ENCODE results near the gene FBRS. TPM values are rescaled to one million over a fixed set of nuclear protein-coding genes. Genes with fewer than 3 reads are reported as not detected.

Gene FBRS
- total and polyA plus RNA-seq, 10 of the 15 experiments (the other 5 are each of a cell fraction or from before 2014, with no cell fraction given): 0.45 to 87.6 (median 14.6) TPM

DNA sequence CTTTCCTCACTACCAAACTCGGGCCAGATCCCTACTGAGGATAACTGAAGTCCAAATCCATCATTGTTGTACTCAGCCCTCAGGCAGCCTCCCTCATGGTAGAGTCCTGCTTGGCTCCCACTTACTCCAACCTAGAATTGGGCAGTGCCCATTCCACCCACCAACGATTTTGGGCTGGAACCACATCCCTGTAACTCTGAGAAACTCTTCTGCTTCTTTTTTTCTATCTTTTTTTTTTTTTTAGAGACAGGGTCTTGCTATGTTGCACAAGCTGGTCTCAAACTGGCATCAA, 6.3 kb upstream of the FBRS start:
- Histone ChIP-seq H4K20me1 (ENCODE audit: control insufficient read depth, insufficient read depth) (no peaks in the 10 kb centered on the region), H3K9me3 (replicated peaks; ENCODE audit: control insufficient read depth, insufficient read depth, low read length) (no peaks in the 10 kb centered on the region), H3K27me3 (replicated peaks in 1 of 2; ENCODE audit: control insufficient read depth in 2 of 2, insufficient read depth in 2 of 2, low read length in 1 of 2) (no peaks in the 10 kb centered on the region), H3K79me2 (ENCODE audit: control insufficient read depth, insufficient read depth, low read length) (peaks cover 21% of the 10 kb centered on the region), H2AFZ (ENCODE audit: control insufficient read depth, low read depth, low read length) (peak overlapping the region; percentile 55), H3K9ac (ENCODE audit: control insufficient read depth, insufficient read depth, low read length) (peak overlapping the region; percentile 86), H3K36me3 (ENCODE audit: control insufficient read depth in 2 of 2, insufficient read depth in 2 of 2, low read length in 1 of 2) (peaks cover 13 to 24% of the 10 kb centered on the region in 2 experiments), H3K4me1 (ENCODE audit: control insufficient read depth, insufficient read depth, low read length) (peaks cover 15% of the 10 kb centered on the region), H3K27ac (ENCODE audit: control insufficient read depth, insufficient read depth) (peak overlapping the region; percentile 83), H3K4me3 (peak overlapping the region; percentile 100), H3K4me2 (ENCODE audit: control insufficient read depth, insufficient read depth) (peak overlapping the region; percentile 95)
- ChIA-PET RAD21 (ENCODE audit: unreplicated experiment) (no interaction called here), SMC1A (ENCODE audit: uncharacterized antibody, unreplicated experiment) (interaction anchor here (0.6 to 1.1 kb wide), 2 partner anchors 46 to 65 kb away, joined by 3 read pairs; no protein-coding TSS in a partner anchor), POLR2A (interaction anchor here (0.6 to 0.7 kb wide), 2 partner anchors 32 to 38 kb away, joined by 3 read pairs; no protein-coding TSS in a partner anchor), CTCF (interaction anchor here (0.7 to 1.3 kb wide), 4 partner anchors 20 to 245 kb away, joined by 3 to 4 read pairs (median 3); partner anchors contain the start of gene DCTPP1)
- in situ Hi-C loops (cut with MboI): loop anchor here (25.0 kb wide), 1 partner anchor 1235 kb away; no protein-coding TSS in a partner anchor
- WGBS (ENCODE audit: insufficient coverage, insufficient replicate concordance, low lambda C conversion rate, missing lambda C conversion rate): 0% methylated on average over 2 of the region's 2 CpGs
- no peak for DNase-seq (ENCODE audit: low read depth, low spot score)
- intact Hi-C loops (cut with micrococcal nuclease; ENCODE audit: unreplicated experiment): loop anchor here (10.0 kb wide), 3 partner anchors 77 to 273 kb away; partner anchors contain the start of genes BCL7C, CTF1, FBXL19 and ZNF688
- no peak for TF ChIP-seq SMC3 (IDR thresholded peaks at IDR 0.05; ENCODE audit: borderline replicate concordance, low read length)
- no peak for TF ChIP-seq BACH1 (IDR thresholded peaks at IDR 0.05; ENCODE audit: borderline replicate concordance)
- TF ChIP-seq BMI1 (IDR thresholded peaks at IDR 0.05; ENCODE audit: borderline replicate concordance): no peak
- TF ChIP-seq RBBP5 (conservative IDR thresholded peaks at IDR 0.05): no peak
- TF ChIP-seq RFX5 (IDR thresholded peaks at IDR 0.05; ENCODE audit: low read depth, low read length): no peak
- no peak for TF ChIP-seq TAF1 (IDR thresholded peaks at IDR 0.05; ENCODE audit: borderline replicate concordance, low read depth, low read length)
- TF ChIP-seq BRCA1 (IDR thresholded peaks at IDR 0.05; ENCODE audit: low read depth, low read length): no peak
- no peak for TF ChIP-seq GATAD2B (conservative IDR thresholded peaks at IDR 0.05; ENCODE audit: low read depth)
- TF ChIP-seq SREBF2 (IDR thresholded peaks at IDR 0.05; ENCODE audit: low read length): no peak
- FAIRE-seq: no peak
- no peak for ATAC-seq
- no TSS peak for BruUV-seq (replicated peaks)
